Ishikawa (cell line): Measurements from ENCODE around the gene VPS25.

Experiments
- CREB1 ChIP-seq: IDR thresholded peaks from 2 replicates; pipeline ENCODE4 v1.6.1; 2012; ENCODE audit warnings: low read depth
- EGR1 ChIP-seq: IDR thresholded peaks from 2 replicates; pipeline ENCODE4 v1.6.1; 2012
- RAD21 ChIP-seq: IDR thresholded peaks from 2 replicates; pipeline ENCODE4 v1.6.1; 2012; ENCODE audit warnings: low read depth
- TCF12 ChIP-seq: IDR thresholded peaks from 2 replicates; pipeline ENCODE4 v1.6.1; 2012; ENCODE audit warnings: low read depth
- TEAD4 ChIP-seq: IDR thresholded peaks from 2 replicates; pipeline ENCODE4 v1.6.1; 2012
- TF ChIP-seq, protein P1 (sequence below): IDR thresholded peaks from 2 replicates; pipeline ENCODE4 v1.6.1; 2012
- TF ChIP-seq, protein P2 (sequence below): IDR thresholded peaks from 2 replicates; pipeline ENCODE4 v1.6.1; 2012; ENCODE audit warnings: low read depth, mild to moderate bottlenecking

- no peak for TF ChIP-seq CREB1
- TF ChIP-seq, protein P1, sequence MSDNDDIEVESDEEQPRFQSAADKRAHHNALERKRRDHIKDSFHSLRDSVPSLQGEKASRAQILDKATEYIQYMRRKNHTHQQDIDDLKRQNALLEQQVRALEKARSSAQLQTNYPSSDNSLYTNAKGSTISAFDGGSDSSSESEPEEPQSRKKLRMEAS: no peak
- TF ChIP-seq, protein P2, sequence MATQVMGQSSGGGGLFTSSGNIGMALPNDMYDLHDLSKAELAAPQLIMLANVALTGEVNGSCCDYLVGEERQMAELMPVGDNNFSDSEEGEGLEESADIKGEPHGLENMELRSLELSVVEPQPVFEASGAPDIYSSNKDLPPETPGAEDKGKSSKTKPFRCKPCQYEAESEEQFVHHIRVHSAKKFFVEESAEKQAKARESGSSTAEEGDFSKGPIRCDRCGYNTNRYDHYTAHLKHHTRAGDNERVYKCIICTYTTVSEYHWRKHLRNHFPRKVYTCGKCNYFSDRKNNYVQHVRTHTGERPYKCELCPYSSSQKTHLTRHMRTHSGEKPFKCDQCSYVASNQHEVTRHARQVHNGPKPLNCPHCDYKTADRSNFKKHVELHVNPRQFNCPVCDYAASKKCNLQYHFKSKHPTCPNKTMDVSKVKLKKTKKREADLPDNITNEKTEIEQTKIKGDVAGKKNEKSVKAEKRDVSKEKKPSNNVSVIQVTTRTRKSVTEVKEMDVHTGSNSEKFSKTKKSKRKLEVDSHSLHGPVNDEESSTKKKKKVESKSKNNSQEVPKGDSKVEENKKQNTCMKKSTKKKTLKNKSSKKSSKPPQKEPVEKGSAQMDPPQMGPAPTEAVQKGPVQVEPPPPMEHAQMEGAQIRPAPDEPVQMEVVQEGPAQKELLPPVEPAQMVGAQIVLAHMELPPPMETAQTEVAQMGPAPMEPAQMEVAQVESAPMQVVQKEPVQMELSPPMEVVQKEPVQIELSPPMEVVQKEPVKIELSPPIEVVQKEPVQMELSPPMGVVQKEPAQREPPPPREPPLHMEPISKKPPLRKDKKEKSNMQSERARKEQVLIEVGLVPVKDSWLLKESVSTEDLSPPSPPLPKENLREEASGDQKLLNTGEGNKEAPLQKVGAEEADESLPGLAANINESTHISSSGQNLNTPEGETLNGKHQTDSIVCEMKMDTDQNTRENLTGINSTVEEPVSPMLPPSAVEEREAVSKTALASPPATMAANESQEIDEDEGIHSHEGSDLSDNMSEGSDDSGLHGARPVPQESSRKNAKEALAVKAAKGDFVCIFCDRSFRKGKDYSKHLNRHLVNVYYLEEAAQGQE: no peak
- TF ChIP-seq TEAD4: no peak
- no peak for TF ChIP-seq RAD21
- TF ChIP-seq TCF12: no peak
- no peak for TF ChIP-seq EGR1
These were observed 24.9 kb upstream of the VPS25 start for GRCh38 chr17:42748202-42748907.
